ENCODE measurements around the gene RAPGEF4. TPM values are rescaled to one million over a fixed set of nuclear protein-coding genes. Genes with fewer than 3 reads are reported as not detected.

RAPGEF4 gene
- total and polyA plus RNA-seq, 2 of the 8 experiments (the other 6 are each of a cell fraction or from before 2014, with no cell fraction given): 1.2 to 2.6 TPM

GRCh38 chr2:172725284-172725683 is 10.4 kb upstream of the RAPGEF4 start:
- no peaks in the 10 kb centered on the region for H3K79me2 ChIP-seq (ENCODE audit: control insufficient read depth in 1 of 2, insufficient read depth in 2 of 2, low read length in 2 of 2)
- no peak for TF ChIP-seq ATF3 (IDR thresholded peaks at IDR 0.05; ENCODE audit: insufficient read depth, low read depth, low read length)
- no peak for TF ChIP-seq EP300 (IDR thresholded peaks at IDR 0.05; ENCODE audit: borderline replicate concordance in 1 of 2, low read depth in 2 of 2, low read length in 2 of 2)
- no peak for TF ChIP-seq CEBPB (IDR thresholded peaks at IDR 0.05; ENCODE audit: low read depth, low read length)
- TF ChIP-seq JUND (IDR thresholded peaks at IDR 0.05; ENCODE audit: low read length): no peak

More at GRCh38 chr2:172725284-172725683, 10.4 kb upstream of the RAPGEF4 start:
- Histone ChIP-seq H4K5ac (ENCODE audit: insufficient read length, low read depth, low read length) (no peak overlapping the region), H3K18ac (ENCODE audit: extremely low read depth, low read length) (no peak overlapping the region), H3K36me3 (ENCODE audit: control insufficient read depth in 2 of 4, insufficient read depth in 4 of 4, low read length in 3 of 4) (no peaks in the 10 kb centered on the region), H2AFZ (ENCODE audit: low read length) (no peak overlapping the region), H2AK5ac (ENCODE audit: low read depth, low read length) (no peak overlapping the region), H4K91ac (replicated peaks; ENCODE audit: insufficient read length, low read length) (no peak overlapping the region), H3K56ac (replicated peaks; ENCODE audit: insufficient read length, low read depth, low read length) (no peak overlapping the region), H3K27ac (ENCODE audit: low read depth, low read length) (no peak overlapping the region), H2BK15ac (ENCODE audit: low read length) (no peak overlapping the region), H4K20me1 (replicated peaks in 1 of 2; ENCODE audit: control insufficient read depth in 1 of 2, insufficient read depth in 2 of 2, low read length in 2 of 2) (no peaks in the 10 kb centered on the region), H3K4me2 (ENCODE audit: insufficient read depth in 1 of 2, low read depth in 2 of 2, low read length in 2 of 2) (no peak overlapping the region), H3K14ac (ENCODE audit: insufficient read length) (no peak overlapping the region), H2BK12ac (ENCODE audit: low read depth, low read length) (no peak overlapping the region), H2BK5ac (ENCODE audit: low read depth, low read length) (no peak overlapping the region), H2BK20ac (ENCODE audit: low read length) (no peak overlapping the region), H3K79me1 (ENCODE audit: low read depth, low read length) (no peaks in the 10 kb centered on the region), H3K4me3 (ENCODE audit: extremely low read depth in 1 of 4, insufficient read depth in 2 of 4, low read depth in 3 of 4, low read length in 4 of 4) (no peak overlapping the region), H3K4me1 (replicated peaks in 1 of 4; ENCODE audit: control insufficient read depth in 3 of 4, insufficient read depth in 4 of 4, low read length in 3 of 4) (peaks cover 0 to 3% (median 0%) of the 10 kb centered on the region in 4 experiments; a peak in 2 of 7 replicates), H2BK120ac (replicated peaks; ENCODE audit: low read depth, low read length) (no peak overlapping the region), H4K8ac (ENCODE audit: extremely low read depth, insufficient read depth, low read length) (no peak overlapping the region), H3K9me3 (ENCODE audit: insufficient read depth in 2 of 2, low read depth in 1 of 2, low read length in 1 of 2) (no peaks in the 10 kb centered on the region), H3K23ac (ENCODE audit: insufficient read length) (no peak overlapping the region), H3K23me2 (ENCODE audit: low read depth, low read length) (no peaks in the 10 kb centered on the region), H3K4ac (replicated peaks; ENCODE audit: insufficient read length, low read depth, low read length) (no peak overlapping the region), H3K27me3 (replicated peaks in 1 of 4; ENCODE audit: control insufficient read depth in 3 of 4, extremely low read depth in 1 of 4, insufficient read depth in 3 of 4, low read length in 3 of 4) (no peaks in the 10 kb centered on the region), H3K9ac (replicated peaks in 1 of 4; ENCODE audit: extremely low read depth in 1 of 4, low read depth in 3 of 4, low read length in 3 of 4) (no peak overlapping the region)
- CTCF ChIA-PET (ENCODE audit: partially characterized antibody): no interaction called here
- WGBS, 2 experiments (ENCODE audit: extremely low coverage in 1 of 2, insufficient coverage in 1 of 2, insufficient read length in 1 of 2, insufficient replicate concordance in 2 of 2, low coverage in 1 of 2, low lambda C conversion rate in 2 of 2, missing lambda C conversion rate in 1 of 2): 78% methylated on average over 2 of the region's 2 CpGs; no CpG with 5 or more reads in 1 of the 2 experiments
- DNase-seq (ENCODE audit: low read depth in 1 of 2, low spot score in 2 of 2) (no peak), FAIRE-seq (no peak)
- POLR2A ChIA-PET (ENCODE audit: partially characterized antibody): interaction anchor here (2.3 kb wide), 1 partner anchor 11 kb away, joined by 8 read pairs; the partner anchor contains the start of gene RAPGEF4

Data from H1 (cell line).